H9 (cell line): ENCODE measurements around the gene VSIG10L. TPM values are rescaled to one million over a fixed set of nuclear protein-coding genes. Genes with fewer than 3 reads are reported as not detected.

Experiments
- DNase-seq: peaks from one replicate; pipeline ENCODE4 v3.0.0-alpha.2; 2017
- H2AFZ ChIP-seq: one replicate; pipeline ENCODE4 v1.6.1; 2013; ENCODE audit warnings: mild to moderate bottlenecking, low read length, control low read depth, moderate library complexity
- H2AK5ac ChIP-seq: 2 replicates; pipeline ENCODE4 v1.6.1; 2013; ENCODE audit warnings: low read length, control low read depth, mixed read lengths; ENCODE audit not compliant: insufficient read length
- H2BK120ac ChIP-seq: one replicate; pipeline ENCODE4 v1.6.1; 2013; ENCODE audit warnings: low read depth, mild to moderate bottlenecking, low read length, control low read depth, inconsistent platforms; ENCODE audit not compliant: poor library complexity, severe bottlenecking
- H2BK12ac ChIP-seq: 2 replicates; pipeline ENCODE4 v1.6.1; 2013; ENCODE audit warnings: low read length, control low read depth, mixed read lengths, low read depth; ENCODE audit not compliant: insufficient read length
- H2BK15ac ChIP-seq: 2 replicates; pipeline ENCODE4 v1.6.1; 2013; ENCODE audit warnings: low read depth, low read length, control low read depth
- H2BK20ac ChIP-seq: one replicate; pipeline ENCODE4 v1.6.1; 2013; ENCODE audit warnings: low read depth, mild to moderate bottlenecking, low read length, control low read depth, inconsistent platforms; ENCODE audit not compliant: poor library complexity, severe bottlenecking
- H2BK5ac ChIP-seq: 2 replicates; pipeline ENCODE4 v1.6.1; 2013; ENCODE audit warnings: low read length, control low read depth, mixed read lengths; ENCODE audit not compliant: insufficient read length
- H3K14ac ChIP-seq: 2 replicates; pipeline ENCODE4 v1.6.1; 2013; ENCODE audit warnings: low read length, control low read depth; ENCODE audit not compliant: insufficient read depth
- H3K18ac ChIP-seq: 2 replicates; pipeline ENCODE4 v1.6.1; 2013; ENCODE audit warnings: low read depth, mild to moderate bottlenecking, mixed read lengths, low read length, control low read depth; ENCODE audit not compliant: insufficient read length
- H3K23ac ChIP-seq: 2 replicates; pipeline ENCODE4 v1.6.1; 2013; ENCODE audit warnings: low read length, control low read depth, mixed read lengths, low read depth; ENCODE audit not compliant: insufficient read length
- H3K23me2 ChIP-seq: 2 replicates; pipeline ENCODE4 v1.6.1; 2013; ENCODE audit warnings: low read depth, mild to moderate bottlenecking, mixed read lengths, low read length, control low read depth; ENCODE audit not compliant: insufficient read length, poor library complexity, severe bottlenecking
- H3K27ac ChIP-seq: 2 replicates; pipeline ENCODE4 v1.5.1; 2013; ENCODE audit warnings: low read length, control low read depth, mixed read lengths, low read depth; ENCODE audit not compliant: insufficient read length
- H3K27me3 ChIP-seq: 2 replicates; pipeline ENCODE4 v1.6.1; 2013; ENCODE audit warnings: low read length, control low read depth, inconsistent platforms; ENCODE audit not compliant: insufficient read depth
- H3K4ac ChIP-seq: 2 replicates; pipeline ENCODE4 v1.6.1; 2013; ENCODE audit warnings: low read depth, mild to moderate bottlenecking, control low read depth, inconsistent platforms, low read length, moderate library complexity
- H3K4me1 ChIP-seq: 2 replicates; pipeline ENCODE4 v1.6.1; 2013; ENCODE audit warnings: low read length, control low read depth, inconsistent platforms; ENCODE audit not compliant: insufficient read depth
- H3K4me2 ChIP-seq: 2 replicates; pipeline ENCODE4 v1.6.1; 2013; ENCODE audit warnings: low read length, control low read depth, mixed read lengths; ENCODE audit not compliant: insufficient read length, insufficient read depth
- H3K56ac ChIP-seq: 2 replicates; pipeline ENCODE4 v1.6.1; 2013; ENCODE audit warnings: low read depth, mild to moderate bottlenecking, mixed read lengths, low read length, control low read depth; ENCODE audit not compliant: insufficient read length
- H3K79me1 ChIP-seq: 2 replicates; pipeline ENCODE4 v1.6.1; 2013; ENCODE audit warnings: low read depth, mild to moderate bottlenecking, moderate library complexity, low read length, control low read depth, inconsistent platforms; ENCODE audit not compliant: insufficient read depth, poor library complexity, severe bottlenecking
- H3K79me2 ChIP-seq: 2 replicates; pipeline ENCODE4 v1.6.1; 2013; ENCODE audit warnings: low read length, control low read depth, inconsistent platforms; ENCODE audit not compliant: insufficient read depth
- H3K9ac ChIP-seq: 2 replicates; pipeline ENCODE4 v1.6.1; 2013; ENCODE audit warnings: low read length, control low read depth, mixed read lengths; ENCODE audit not compliant: insufficient read length; ENCODE audit errors: extremely low read depth
- H3K9me3 ChIP-seq: one replicate; pipeline ENCODE4 v1.6.1; 2013; ENCODE audit warnings: low read depth, low read length, inconsistent platforms; ENCODE audit not compliant: control insufficient read depth
- H3T11ph ChIP-seq: one replicate; pipeline ENCODE4 v1.6.1; 2013; ENCODE audit warnings: mild to moderate bottlenecking, low read length, control low read depth, inconsistent platforms
- H4K20me1 ChIP-seq: one replicate; pipeline ENCODE4 v1.6.1; 2013; ENCODE audit not compliant: control insufficient read depth, insufficient read length, insufficient read depth
- H4K5ac ChIP-seq: 2 replicates; pipeline ENCODE4 v1.6.1; 2013; ENCODE audit warnings: low read depth, mild to moderate bottlenecking, mixed read lengths, low read length, control low read depth; ENCODE audit not compliant: insufficient read length
- H4K8ac ChIP-seq: replicated peaks from 2 replicates; pipeline ENCODE4 v1.6.1; 2013; ENCODE audit warnings: low read length, control low read depth, mixed read lengths, low read depth; ENCODE audit not compliant: insufficient read length
- H4K91ac ChIP-seq: 2 replicates; pipeline ENCODE4 v1.6.1; 2013; ENCODE audit warnings: low read depth, mild to moderate bottlenecking, moderate library complexity, mixed read lengths, low read length, control low read depth; ENCODE audit not compliant: insufficient read length
- H3K27ac Mint-ChIP-seq, 3 experiments: 2 replicates in 2 of 3; 3 replicates in 1 of 3; pipeline ENCODE4 v1.8.0; 2020 to 2021; ENCODE audit warnings: mixed read lengths in 3 of 3, mild to moderate bottlenecking in 1 of 3, moderate library complexity in 1 of 3
- H3K27me3 Mint-ChIP-seq: 2 replicates; pipeline ENCODE4 v1.8.0; 2021; ENCODE audit warnings: low read depth, mild to moderate bottlenecking, moderate library complexity, mixed read lengths
- H3K36me3 Mint-ChIP-seq, 3 experiments: 2 replicates in 2 of 3; 3 replicates in 1 of 3; pipeline ENCODE4 v1.8.0; 2020 to 2021; ENCODE audit warnings: low read depth in 3 of 3, mixed read lengths in 3 of 3; ENCODE audit not compliant: insufficient read depth in 1 of 3
- H3K4me1 Mint-ChIP-seq, 2 experiments: 2 replicates each; pipeline ENCODE4 v1.8.0; 2020; ENCODE audit warnings: mixed read lengths in 2 of 2
- H3K4me3 Mint-ChIP-seq, 2 experiments: 2 replicates in 1 of 2; 3 replicates in 1 of 2; pipeline ENCODE4 v1.8.0; 2020 to 2021; ENCODE audit warnings: mild to moderate bottlenecking in 2 of 2, mixed read lengths in 2 of 2, moderate library complexity in 1 of 2
- H3K9me3 Mint-ChIP-seq, 2 experiments: 2 replicates in 1 of 2; 3 replicates in 1 of 2; pipeline ENCODE4 v1.8.0; 2020; ENCODE audit warnings: mild to moderate bottlenecking in 2 of 2, mixed read lengths in 2 of 2, moderate library complexity in 1 of 2
- WGBS: extraction: QIAGEN DNeasy Blood & Tissue Kit; methylation state at CpG from one replicate; pipeline ENCODE4 v1.1.7; 2013; ENCODE audit warnings: missing lambda C conversion rate, low lambda C conversion rate, mixed read lengths; ENCODE audit not compliant: insufficient read length; ENCODE audit errors: extremely low coverage; 5-methylcytosine and 5-hydroxymethylcytosine counted together
- total RNA-seq: library from RNA; stranded (reverse); gene quantifications from 2 replicates; pipeline ENCODE4 v1.2.1, GENCODE V29; 2021
- TF ChIP-seq, protein P1 (sequence below): fragments of 200-600 bp; sonication (generic); conservative IDR thresholded peaks from 3 replicates; pipeline ENCODE4 v1.8.0; 2021; ENCODE audit warnings: antibody characterized with exemption, mild to moderate bottlenecking

Gene VSIG10L
- total RNA-seq, 1 experiment from 2014 or later = 5.6 TPM

DNA sequence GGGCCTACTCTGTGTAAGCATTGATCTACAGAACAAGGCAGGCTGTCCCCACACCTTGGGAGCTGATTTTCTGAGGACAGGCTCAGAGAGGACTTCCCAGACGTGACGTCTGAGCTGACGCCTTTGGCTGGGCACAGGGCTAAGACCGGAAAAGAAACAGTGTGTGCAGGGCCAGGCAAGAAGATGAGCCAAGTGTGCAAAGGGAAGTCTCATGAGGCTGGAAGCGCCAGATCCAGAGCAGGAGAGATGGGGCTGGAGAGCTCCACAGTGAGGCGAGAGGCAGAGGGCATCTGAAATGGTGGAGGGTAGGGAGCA lies 17.8 kb downstream of the VSIG10L start:
- H3K9ac ChIP-seq = no peak overlapping the region
- H3K4me2 ChIP-seq = no peak overlapping the region
- Mint-ChIP-seq H3K4me1 (peaks cover 9 to 22% of the 10 kb centered on the region in 2 experiments), H3K36me3 (peaks cover 5 to 16% (median 9%) of the 10 kb centered on the region in 3 experiments; a peak in 5 of 7 replicates), H3K27me3 (peaks cover 5% of the 10 kb centered on the region), H3K4me3 (no peak overlapping the region), H3K27ac (no peak overlapping the region), H3K9me3 (no peaks in the 10 kb centered on the region)
- no peaks in the 10 kb centered on the region for H4K20me1 ChIP-seq
- no peak overlapping the region for H2BK5ac ChIP-seq
- H3K79me2 ChIP-seq = no peaks in the 10 kb centered on the region
- H3K4ac ChIP-seq = no peak overlapping the region
- no peak overlapping the region for H2BK12ac ChIP-seq
- H2BK120ac ChIP-seq = no peak overlapping the region
- H3K18ac ChIP-seq = no peak overlapping the region
- H3K9me3 ChIP-seq = no peaks in the 10 kb centered on the region
- TF ChIP-seq, protein P1, sequence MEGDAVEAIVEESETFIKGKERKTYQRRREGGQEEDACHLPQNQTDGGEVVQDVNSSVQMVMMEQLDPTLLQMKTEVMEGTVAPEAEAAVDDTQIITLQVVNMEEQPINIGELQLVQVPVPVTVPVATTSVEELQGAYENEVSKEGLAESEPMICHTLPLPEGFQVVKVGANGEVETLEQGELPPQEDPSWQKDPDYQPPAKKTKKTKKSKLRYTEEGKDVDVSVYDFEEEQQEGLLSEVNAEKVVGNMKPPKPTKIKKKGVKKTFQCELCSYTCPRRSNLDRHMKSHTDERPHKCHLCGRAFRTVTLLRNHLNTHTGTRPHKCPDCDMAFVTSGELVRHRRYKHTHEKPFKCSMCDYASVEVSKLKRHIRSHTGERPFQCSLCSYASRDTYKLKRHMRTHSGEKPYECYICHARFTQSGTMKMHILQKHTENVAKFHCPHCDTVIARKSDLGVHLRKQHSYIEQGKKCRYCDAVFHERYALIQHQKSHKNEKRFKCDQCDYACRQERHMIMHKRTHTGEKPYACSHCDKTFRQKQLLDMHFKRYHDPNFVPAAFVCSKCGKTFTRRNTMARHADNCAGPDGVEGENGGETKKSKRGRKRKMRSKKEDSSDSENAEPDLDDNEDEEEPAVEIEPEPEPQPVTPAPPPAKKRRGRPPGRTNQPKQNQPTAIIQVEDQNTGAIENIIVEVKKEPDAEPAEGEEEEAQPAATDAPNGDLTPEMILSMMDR = no peak
- no peak overlapping the region for H4K8ac ChIP-seq
- no peaks in the 10 kb centered on the region; the same call in 1 of the 2 replicates for H3K4me1 ChIP-seq
- no peak overlapping the region for H2BK15ac ChIP-seq
- H2BK20ac ChIP-seq = no peak overlapping the region
- H4K91ac ChIP-seq = no peak overlapping the region
- no peak overlapping the region for H2AK5ac ChIP-seq
- no peaks in the 10 kb centered on the region for H3K27me3 ChIP-seq
- no peak for DNase-seq
- no peak overlapping the region for H3T11ph ChIP-seq
- H3K79me1 ChIP-seq = no peaks in the 10 kb centered on the region
- H3K23me2 ChIP-seq = peaks cover 8% of the 10 kb centered on the region
- no CpG with 5 or more reads among the region's 6 CpGs for WGBS
- no peak overlapping the region for H3K23ac ChIP-seq
- H4K5ac ChIP-seq = no peak overlapping the region
- no peak overlapping the region for H3K14ac ChIP-seq
- no peak overlapping the region for H3K27ac ChIP-seq
- H2AFZ ChIP-seq = no peak overlapping the region
- no peak overlapping the region for H3K56ac ChIP-seq
